Erythroblast (primary cell): ENCODE data around the gene CPOX.

ENCODE experiments used
- GATA1 ChIP-seq: IDR thresholded peaks from 2 replicates; pipeline ENCODE4 v1.6.1; 2011; ENCODE audit warnings: low read depth, mild to moderate bottlenecking, control low read depth, low read length, moderate library complexity
- POLR2A ChIP-seq: IDR thresholded peaks from 2 replicates; pipeline ENCODE4 v1.6.1; 2011; ENCODE audit warnings: mild to moderate bottlenecking, low read length

- TF ChIP-seq POLR2A = no peak
- no peak for TF ChIP-seq GATA1
These were observed 1.4 kb upstream of the CPOX start for GRCh38 chr3:98594628-98595324.
